Liver (tissue), 3 donors: ENCODE data around the gene TWIST2.

Experiments used
- CTCF ChIP-seq: fragments of 150-350 bp; IDR thresholded peaks from 2 replicates; pipeline ENCODE4 v1.5.1; 2017; ENCODE audit warnings: improper control_type of control experiment, low read depth, low read length; ENCODE audit not compliant: missing input control
- MAX ChIP-seq: IDR thresholded peaks from 2 replicates; pipeline ENCODE4 v1.6.1; 2016; ENCODE audit warnings: antibody characterized with exemption
- NR2F2 ChIP-seq: IDR thresholded peaks from 2 replicates; pipeline ENCODE4 v1.6.1; 2016; ENCODE audit warnings: antibody characterized with exemption
- REST ChIP-seq: IDR thresholded peaks from 2 replicates; pipeline ENCODE4 v1.6.1; 2016; ENCODE audit warnings: antibody characterized with exemption, mild to moderate bottlenecking
- SP1 ChIP-seq: IDR thresholded peaks from 2 replicates; pipeline ENCODE4 v1.6.1; 2018; ENCODE audit warnings: antibody characterized with exemption, mild to moderate bottlenecking
- TAF1 ChIP-seq: conservative IDR thresholded peaks from 2 replicates; pipeline ENCODE4 v1.6.1; 2016; ENCODE audit warnings: antibody characterized with exemption, mild to moderate bottlenecking
- YY1 ChIP-seq: IDR thresholded peaks from 2 replicates; pipeline ENCODE4 v1.6.1; 2016; ENCODE audit warnings: antibody characterized with exemption, mild to moderate bottlenecking
- donor health status: healthy.
- donor health status: healthy.

- TF ChIP-seq CTCF = no peak
- no peak for TF ChIP-seq REST
- no peak for TF ChIP-seq TAF1
- TF ChIP-seq NR2F2 = no peak
- TF ChIP-seq SP1 = no peak
- TF ChIP-seq MAX = no peak
- no peak for TF ChIP-seq YY1
Observed at GRCh38 chr2:238852206-238852869, 4.5 kb downstream of the TWIST2 start.
